Activated naive CD8-positive, alpha-beta T cell treated with anti-CD3 and anti-CD28 coated beads for 36 hours (primary cell): ENCODE results near the gene PAIP2B. TPM values are rescaled to one million over a fixed set of nuclear protein-coding genes. Genes with fewer than 3 reads are reported as not detected.

Experiments
- DNase-seq: peaks from one replicate; pipeline ENCODE4 v3.0.0; 2021
- H3K27ac Mint-ChIP-seq: one replicate; pipeline ENCODE4 v1.8.0; 2022; ENCODE audit warnings: mild to moderate bottlenecking, moderate library complexity, mixed read lengths
- H3K27me3 Mint-ChIP-seq: one replicate; pipeline ENCODE4 v1.8.0; 2022; ENCODE audit warnings: mild to moderate bottlenecking, mixed read lengths
- H3K36me3 Mint-ChIP-seq: one replicate; pipeline ENCODE4 v1.8.0; 2021; ENCODE audit warnings: mild to moderate bottlenecking, mixed read lengths
- H3K4me1 Mint-ChIP-seq: one replicate; pipeline ENCODE4 v1.8.0; 2021; ENCODE audit warnings: mixed read lengths
- H3K4me3 Mint-ChIP-seq: one replicate; pipeline ENCODE4 v1.8.0; 2022; ENCODE audit warnings: mild to moderate bottlenecking, moderate library complexity, mixed read lengths
- H3K9me3 Mint-ChIP-seq: one replicate; pipeline ENCODE4 v1.8.0; 2022; ENCODE audit warnings: mixed read lengths
- total RNA-seq, 2 experiments: library from RNA; stranded (reverse); gene quantifications; one replicate each; pipeline ENCODE4 v1.2.3, GENCODE V29; 2021

Gene PAIP2B
- total RNA-seq, 2 experiments from 2014 or later: 2.4 TPM

DNA sequence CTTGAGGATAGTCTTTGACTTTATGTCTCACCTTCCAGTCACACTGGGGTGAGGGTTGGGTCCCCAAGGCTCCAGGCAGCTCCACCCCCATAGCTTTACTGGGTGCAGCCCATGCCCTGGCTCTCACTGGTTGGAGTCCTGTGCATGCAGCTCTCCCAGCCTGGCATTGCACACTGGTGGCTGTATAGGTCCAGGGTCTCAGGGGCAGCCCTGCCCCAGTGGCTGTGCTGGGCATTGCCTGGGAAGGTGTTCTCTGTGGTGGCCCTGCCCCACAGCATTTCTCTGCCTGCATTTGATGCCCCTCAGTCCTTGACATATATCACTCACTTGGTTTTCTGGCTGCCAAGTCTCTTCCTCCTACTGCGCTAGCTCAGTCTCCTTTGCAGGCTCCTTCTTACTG lies 75.3 kb downstream of the PAIP2B start:
- Mint-ChIP-seq H3K4me3 (no peak overlapping the region), H3K27ac (no peak overlapping the region), H3K36me3 (peaks cover 8% of the 10 kb centered on the region), H3K9me3 (no peaks in the 10 kb centered on the region), H3K4me1 (no peaks in the 10 kb centered on the region), H3K27me3 (no peaks in the 10 kb centered on the region)
- DNase-seq: no peak

GRCh38 chr2:71150082-71150816 lies 76.7 kb downstream of the PAIP2B start:
- no peaks in the 10 kb centered on the region for H3K27me3 Mint-ChIP-seq
- peaks cover 10% of the 10 kb centered on the region for H3K36me3 Mint-ChIP-seq
- no peaks in the 10 kb centered on the region for H3K9me3 Mint-ChIP-seq
- peak overlapping the region; percentile 7 for H3K27ac Mint-ChIP-seq
- no peak overlapping the region for H3K4me3 Mint-ChIP-seq
- no peak for DNase-seq
- no peaks in the 10 kb centered on the region for H3K4me1 Mint-ChIP-seq

GRCh38 chr2:71148506-71149063 lies 78.3 kb downstream of the PAIP2B start:
- no peak overlapping the region for H3K27ac Mint-ChIP-seq
- no peaks in the 10 kb centered on the region for H3K9me3 Mint-ChIP-seq
- peaks cover 15% of the 10 kb centered on the region for H3K36me3 Mint-ChIP-seq

GRCh38 chr2:71143782-71144181 lies 83.1 kb downstream of the PAIP2B start:
- DNase-seq: no peak
- Mint-ChIP-seq H3K9me3 (no peaks in the 10 kb centered on the region), H3K27me3 (no peaks in the 10 kb centered on the region), H3K36me3 (peaks cover 21% of the 10 kb centered on the region), H3K27ac (no peak overlapping the region), H3K4me3 (no peak overlapping the region), H3K4me1 (peaks cover 5% of the 10 kb centered on the region)

More at GRCh38 chr2:71148506-71149063, 78.3 kb downstream of the PAIP2B start:
- Mint-ChIP-seq H3K4me1 (no peaks in the 10 kb centered on the region), H3K27me3 (no peaks in the 10 kb centered on the region), H3K4me3 (no peak overlapping the region)
- DNase-seq: no peak

DNA sequence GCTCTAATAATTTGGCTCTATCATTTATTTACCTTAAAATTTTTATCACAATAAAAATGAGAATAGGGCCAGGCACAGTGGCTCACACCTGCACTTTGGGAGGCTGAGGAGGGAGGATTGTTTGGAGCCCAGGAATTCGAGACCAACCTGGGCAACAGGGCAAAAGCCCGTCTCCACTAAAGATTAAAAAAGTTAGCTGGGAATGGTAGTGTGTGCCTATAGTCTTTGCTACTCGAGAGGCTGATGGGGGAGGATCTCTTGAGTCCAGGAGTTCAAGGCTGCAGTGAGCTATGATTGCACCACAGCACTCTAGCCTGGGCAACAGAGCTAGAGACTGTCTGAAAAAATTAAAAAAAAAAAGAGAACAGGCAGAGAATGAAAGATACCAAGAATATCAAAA lies 90.7 kb downstream of the PAIP2B start:
- no peak for DNase-seq
- H3K9me3 Mint-ChIP-seq: no peaks in the 10 kb centered on the region
- H3K4me3 Mint-ChIP-seq: no peak overlapping the region
- peaks cover 5% of the 10 kb centered on the region for H3K4me1 Mint-ChIP-seq
- peaks cover 15% of the 10 kb centered on the region for H3K36me3 Mint-ChIP-seq
- no peaks in the 10 kb centered on the region for H3K27me3 Mint-ChIP-seq
- H3K27ac Mint-ChIP-seq: no peak overlapping the region

- H3K4me3 Mint-ChIP-seq: no peak overlapping the region
- H3K4me1 Mint-ChIP-seq: no peaks in the 10 kb centered on the region
- H3K36me3 Mint-ChIP-seq: peaks cover 10% of the 10 kb centered on the region
- no peaks in the 10 kb centered on the region for H3K9me3 Mint-ChIP-seq
- H3K27ac Mint-ChIP-seq: no peak overlapping the region
- H3K27me3 Mint-ChIP-seq: no peaks in the 10 kb centered on the region
- no peak for DNase-seq
Observed at GRCh38 chr2:71133603-71134002, 93.3 kb downstream of the PAIP2B start.

Other genes starting within 250 kb of the PAIP2B start
- gene ANKRD53, start 248.5 kb downstream of the PAIP2B start, total RNA-seq: under 1 TPM; 0.21 to 0.38 TPM
- gene TEX261, start 232.2 kb downstream of the PAIP2B start, total RNA-seq: 10 to 100 TPM; 81.6 to 87.2 TPM
- 10 to 100 TPM; 55.6 to 62.1 TPM for gene NAGK, start 158.5 kb downstream of the PAIP2B start, total RNA-seq
- gene MCEE, start 96.9 kb downstream of the PAIP2B start, total RNA-seq: 10 to 100 TPM; 10.6 TPM
- gene MPHOSPH10, start 96.5 kb downstream of the PAIP2B start, total RNA-seq: 10 to 100 TPM; 69.5 to 74.2 TPM
- gene ZNF638, start 104.7 kb upstream of the PAIP2B start, total RNA-seq: 10 to 100 TPM; 65.5 to 68.2 TPM
- 1 to 10 TPM; 4.3 to 5.5 TPM for gene DYSF, start 226.5 kb upstream of the PAIP2B start, total RNA-seq